Measurements from ENCODE around the gene GABRA6. TPM values are rescaled to one million over a fixed set of nuclear protein-coding genes. Genes with fewer than 3 reads are reported as not detected.

Gene GABRA6
- total RNA-seq, 4 donors from 2014 or later: not detected

GRCh38 chr5:161697001-161697400, 11.5 kb downstream of the GABRA6 start:
- Histone ChIP-seq H3K36me3 (no peaks in the 10 kb centered on the region), H3K27ac (no peak overlapping the region), H3K4me1 (no peaks in the 10 kb centered on the region), H3K27me3 (no peaks in the 10 kb centered on the region), H3K4me3 (no peak overlapping the region), H3K9me3 (no peaks in the 10 kb centered on the region)
- WGBS: 79% methylated on average over 4 of the region's 4 CpGs
- no peak for DNase-seq (ENCODE audit: low spot score in 2 of 2)
- TF ChIP-seq POLR2AphosphoS5 (IDR thresholded peaks at IDR 0.05) (no peak), EP300 (IDR thresholded peaks at IDR 0.05) (no peak), POLR2A (IDR thresholded peaks at IDR 0.05) (no peak)
- TF ChIP-seq, protein P1, sequence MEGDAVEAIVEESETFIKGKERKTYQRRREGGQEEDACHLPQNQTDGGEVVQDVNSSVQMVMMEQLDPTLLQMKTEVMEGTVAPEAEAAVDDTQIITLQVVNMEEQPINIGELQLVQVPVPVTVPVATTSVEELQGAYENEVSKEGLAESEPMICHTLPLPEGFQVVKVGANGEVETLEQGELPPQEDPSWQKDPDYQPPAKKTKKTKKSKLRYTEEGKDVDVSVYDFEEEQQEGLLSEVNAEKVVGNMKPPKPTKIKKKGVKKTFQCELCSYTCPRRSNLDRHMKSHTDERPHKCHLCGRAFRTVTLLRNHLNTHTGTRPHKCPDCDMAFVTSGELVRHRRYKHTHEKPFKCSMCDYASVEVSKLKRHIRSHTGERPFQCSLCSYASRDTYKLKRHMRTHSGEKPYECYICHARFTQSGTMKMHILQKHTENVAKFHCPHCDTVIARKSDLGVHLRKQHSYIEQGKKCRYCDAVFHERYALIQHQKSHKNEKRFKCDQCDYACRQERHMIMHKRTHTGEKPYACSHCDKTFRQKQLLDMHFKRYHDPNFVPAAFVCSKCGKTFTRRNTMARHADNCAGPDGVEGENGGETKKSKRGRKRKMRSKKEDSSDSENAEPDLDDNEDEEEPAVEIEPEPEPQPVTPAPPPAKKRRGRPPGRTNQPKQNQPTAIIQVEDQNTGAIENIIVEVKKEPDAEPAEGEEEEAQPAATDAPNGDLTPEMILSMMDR (IDR thresholded peaks at IDR 0.05): no peak

DNA sequence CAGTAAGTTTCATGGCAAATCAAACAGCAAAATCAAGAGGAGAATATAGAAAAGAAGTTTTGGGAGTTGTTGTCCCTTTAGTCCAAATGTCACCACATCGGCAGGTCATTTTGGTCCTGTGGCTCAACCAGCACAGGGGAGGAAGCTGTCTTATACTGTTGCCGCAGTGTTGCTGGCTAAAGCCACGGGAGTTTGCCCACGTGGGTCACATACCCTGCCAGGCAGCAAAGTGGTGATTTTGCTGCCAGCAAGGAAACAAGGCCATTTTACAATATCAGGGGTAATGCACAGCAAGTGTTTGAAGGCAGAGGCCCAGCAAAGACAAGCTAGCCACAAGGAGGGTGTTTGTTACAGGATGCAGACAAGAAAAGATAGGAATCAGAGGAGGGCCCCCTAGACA, 14.5 kb downstream of the GABRA6 start:
- Histone ChIP-seq H3K36me3 (no peaks in the 10 kb centered on the region), H3K27ac (no peak overlapping the region), H3K27me3 (no peaks in the 10 kb centered on the region), H3K4me1 (no peaks in the 10 kb centered on the region), H3K4me3 (no peak overlapping the region), H3K9me3 (no peaks in the 10 kb centered on the region)
- no peak for DNase-seq (ENCODE audit: low spot score in 2 of 2)
- TF ChIP-seq, protein P1 (IDR thresholded peaks at IDR 0.05): no peak
- TF ChIP-seq POLR2A (IDR thresholded peaks at IDR 0.05) (no peak), POLR2AphosphoS5 (IDR thresholded peaks at IDR 0.05) (no peak), EP300 (IDR thresholded peaks at IDR 0.05) (no peak)
- WGBS: 70% methylated on average over 4 of the region's 4 CpGs

- TF ChIP-seq POLR2A (IDR thresholded peaks at IDR 0.05): no peak
- TF ChIP-seq, protein P1 (IDR thresholded peaks at IDR 0.05): no peak
- no peak for TF ChIP-seq POLR2AphosphoS5 (IDR thresholded peaks at IDR 0.05)
- TF ChIP-seq EP300 (IDR thresholded peaks at IDR 0.05): no peak
- WGBS: 70% methylated on average over 2 of the region's 2 CpGs
- Histone ChIP-seq H3K27ac (no peak overlapping the region), H3K4me3 (no peak overlapping the region), H3K4me1 (no peaks in the 10 kb centered on the region), H3K9me3 (no peaks in the 10 kb centered on the region), H3K27me3 (no peaks in the 10 kb centered on the region), H3K36me3 (no peaks in the 10 kb centered on the region)
- no peak for DNase-seq (ENCODE audit: low spot score in 2 of 2)
Observed at GRCh38 chr5:161703528-161703927, 18.0 kb downstream of the GABRA6 start.

DNA sequence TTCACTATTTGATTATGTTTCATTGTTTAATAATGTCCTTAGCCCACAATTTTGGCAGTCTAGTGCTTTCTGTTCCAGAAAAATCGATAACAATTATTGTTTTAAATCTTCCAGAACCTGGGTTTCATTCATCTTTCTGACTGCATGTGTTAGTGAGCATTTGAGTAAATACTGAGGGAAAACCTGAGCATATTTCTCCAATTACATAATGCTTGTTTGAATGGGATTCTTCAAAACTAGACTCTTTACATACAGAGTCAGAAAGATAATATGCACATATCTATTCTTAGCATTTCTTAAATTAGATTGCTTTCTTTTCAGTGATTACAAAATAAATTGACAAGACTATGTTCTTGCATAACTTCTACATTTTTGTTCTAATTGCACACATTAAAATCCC, 21.9 kb downstream of the GABRA6 start:
- Histone ChIP-seq H3K36me3 (no peaks in the 10 kb centered on the region), H3K4me3 (no peak overlapping the region), H3K27ac (no peak overlapping the region), H3K9me3 (no peaks in the 10 kb centered on the region), H3K4me1 (no peaks in the 10 kb centered on the region), H3K27me3 (no peaks in the 10 kb centered on the region)
- DNase-seq (ENCODE audit: low spot score in 2 of 2): no peak
- TF ChIP-seq POLR2A (IDR thresholded peaks at IDR 0.05) (no peak), POLR2AphosphoS5 (IDR thresholded peaks at IDR 0.05) (no peak), EP300 (IDR thresholded peaks at IDR 0.05) (no peak)
- TF ChIP-seq, protein P1 (IDR thresholded peaks at IDR 0.05): no peak
- 57% methylated on average over 1 of the region's 1 CpG for WGBS

GRCh38 chr5:161709239-161709638, 23.7 kb downstream of the GABRA6 start:
- Histone ChIP-seq H3K27ac (no peak overlapping the region), H3K9me3 (no peaks in the 10 kb centered on the region), H3K27me3 (no peaks in the 10 kb centered on the region), H3K4me1 (no peaks in the 10 kb centered on the region), H3K36me3 (no peaks in the 10 kb centered on the region), H3K4me3 (no peak overlapping the region)
- TF ChIP-seq POLR2A (IDR thresholded peaks at IDR 0.05): no peak
- TF ChIP-seq, protein P1 (IDR thresholded peaks at IDR 0.05): no peak
- TF ChIP-seq POLR2AphosphoS5 (IDR thresholded peaks at IDR 0.05): no peak
- TF ChIP-seq EP300 (IDR thresholded peaks at IDR 0.05): no peak
- DNase-seq (ENCODE audit: low spot score in 2 of 2): no peak
- WGBS: 82% methylated on average over 5 of the region's 5 CpGs
